H9 (cell line): Measurements from ENCODE around the gene API5. TPM values are rescaled to one million over a fixed set of nuclear protein-coding genes. Genes with fewer than 3 reads are reported as not detected.

Source experiments
- DNase-seq: peaks from one replicate; pipeline ENCODE4 v3.0.0-alpha.2; 2017
- H2AFZ ChIP-seq: one replicate; pipeline ENCODE4 v1.6.1; 2013; ENCODE audit warnings: mild to moderate bottlenecking, low read length, control low read depth, moderate library complexity
- H2AK5ac ChIP-seq: 2 replicates; pipeline ENCODE4 v1.6.1; 2013; ENCODE audit warnings: low read length, control low read depth, mixed read lengths; ENCODE audit not compliant: insufficient read length
- H2BK120ac ChIP-seq: one replicate; pipeline ENCODE4 v1.6.1; 2013; ENCODE audit warnings: low read depth, mild to moderate bottlenecking, low read length, control low read depth, inconsistent platforms; ENCODE audit not compliant: poor library complexity, severe bottlenecking
- H2BK12ac ChIP-seq: 2 replicates; pipeline ENCODE4 v1.6.1; 2013; ENCODE audit warnings: low read length, control low read depth, mixed read lengths, low read depth; ENCODE audit not compliant: insufficient read length
- H2BK15ac ChIP-seq: 2 replicates; pipeline ENCODE4 v1.6.1; 2013; ENCODE audit warnings: low read depth, low read length, control low read depth
- H2BK20ac ChIP-seq: one replicate; pipeline ENCODE4 v1.6.1; 2013; ENCODE audit warnings: low read depth, mild to moderate bottlenecking, low read length, control low read depth, inconsistent platforms; ENCODE audit not compliant: poor library complexity, severe bottlenecking
- H2BK5ac ChIP-seq: 2 replicates; pipeline ENCODE4 v1.6.1; 2013; ENCODE audit warnings: low read length, control low read depth, mixed read lengths; ENCODE audit not compliant: insufficient read length
- H3K14ac ChIP-seq: 2 replicates; pipeline ENCODE4 v1.6.1; 2013; ENCODE audit warnings: low read length, control low read depth; ENCODE audit not compliant: insufficient read depth
- H3K18ac ChIP-seq: 2 replicates; pipeline ENCODE4 v1.6.1; 2013; ENCODE audit warnings: low read depth, mild to moderate bottlenecking, mixed read lengths, low read length, control low read depth; ENCODE audit not compliant: insufficient read length
- H3K23ac ChIP-seq: 2 replicates; pipeline ENCODE4 v1.6.1; 2013; ENCODE audit warnings: low read length, control low read depth, mixed read lengths, low read depth; ENCODE audit not compliant: insufficient read length
- H3K23me2 ChIP-seq: 2 replicates; pipeline ENCODE4 v1.6.1; 2013; ENCODE audit warnings: low read depth, mild to moderate bottlenecking, mixed read lengths, low read length, control low read depth; ENCODE audit not compliant: insufficient read length, poor library complexity, severe bottlenecking
- H3K27ac ChIP-seq: 2 replicates; pipeline ENCODE4 v1.5.1; 2013; ENCODE audit warnings: low read length, control low read depth, mixed read lengths, low read depth; ENCODE audit not compliant: insufficient read length
- H3K27me3 ChIP-seq: 2 replicates; pipeline ENCODE4 v1.6.1; 2013; ENCODE audit warnings: low read length, control low read depth, inconsistent platforms; ENCODE audit not compliant: insufficient read depth
- H3K4ac ChIP-seq: 2 replicates; pipeline ENCODE4 v1.6.1; 2013; ENCODE audit warnings: low read depth, mild to moderate bottlenecking, control low read depth, inconsistent platforms, low read length, moderate library complexity
- H3K4me1 ChIP-seq: 2 replicates; pipeline ENCODE4 v1.6.1; 2013; ENCODE audit warnings: low read length, control low read depth, inconsistent platforms; ENCODE audit not compliant: insufficient read depth
- H3K4me2 ChIP-seq: 2 replicates; pipeline ENCODE4 v1.6.1; 2013; ENCODE audit warnings: low read length, control low read depth, mixed read lengths; ENCODE audit not compliant: insufficient read length, insufficient read depth
- H3K56ac ChIP-seq: 2 replicates; pipeline ENCODE4 v1.6.1; 2013; ENCODE audit warnings: low read depth, mild to moderate bottlenecking, mixed read lengths, low read length, control low read depth; ENCODE audit not compliant: insufficient read length
- H3K79me1 ChIP-seq: 2 replicates; pipeline ENCODE4 v1.6.1; 2013; ENCODE audit warnings: low read depth, mild to moderate bottlenecking, moderate library complexity, low read length, control low read depth, inconsistent platforms; ENCODE audit not compliant: insufficient read depth, poor library complexity, severe bottlenecking
- H3K79me2 ChIP-seq: 2 replicates; pipeline ENCODE4 v1.6.1; 2013; ENCODE audit warnings: low read length, control low read depth, inconsistent platforms; ENCODE audit not compliant: insufficient read depth
- H3K9ac ChIP-seq: 2 replicates; pipeline ENCODE4 v1.6.1; 2013; ENCODE audit warnings: low read length, control low read depth, mixed read lengths; ENCODE audit not compliant: insufficient read length; ENCODE audit errors: extremely low read depth
- H3K9me3 ChIP-seq: one replicate; pipeline ENCODE4 v1.6.1; 2013; ENCODE audit warnings: low read depth, low read length, inconsistent platforms; ENCODE audit not compliant: control insufficient read depth
- H3T11ph ChIP-seq: one replicate; pipeline ENCODE4 v1.6.1; 2013; ENCODE audit warnings: mild to moderate bottlenecking, low read length, control low read depth, inconsistent platforms
- H4K20me1 ChIP-seq: one replicate; pipeline ENCODE4 v1.6.1; 2013; ENCODE audit not compliant: control insufficient read depth, insufficient read length, insufficient read depth
- H4K5ac ChIP-seq: 2 replicates; pipeline ENCODE4 v1.6.1; 2013; ENCODE audit warnings: low read depth, mild to moderate bottlenecking, mixed read lengths, low read length, control low read depth; ENCODE audit not compliant: insufficient read length
- H4K8ac ChIP-seq: replicated peaks from 2 replicates; pipeline ENCODE4 v1.6.1; 2013; ENCODE audit warnings: low read length, control low read depth, mixed read lengths, low read depth; ENCODE audit not compliant: insufficient read length
- H4K91ac ChIP-seq: 2 replicates; pipeline ENCODE4 v1.6.1; 2013; ENCODE audit warnings: low read depth, mild to moderate bottlenecking, moderate library complexity, mixed read lengths, low read length, control low read depth; ENCODE audit not compliant: insufficient read length
- H3K27ac Mint-ChIP-seq, 3 experiments: 2 replicates in 2 of 3; 3 replicates in 1 of 3; pipeline ENCODE4 v1.8.0; 2020 to 2021; ENCODE audit warnings: mixed read lengths in 3 of 3, mild to moderate bottlenecking in 1 of 3, moderate library complexity in 1 of 3
- H3K27me3 Mint-ChIP-seq: 2 replicates; pipeline ENCODE4 v1.8.0; 2021; ENCODE audit warnings: low read depth, mild to moderate bottlenecking, moderate library complexity, mixed read lengths
- H3K36me3 Mint-ChIP-seq, 3 experiments: 2 replicates in 2 of 3; 3 replicates in 1 of 3; pipeline ENCODE4 v1.8.0; 2020 to 2021; ENCODE audit warnings: low read depth in 3 of 3, mixed read lengths in 3 of 3; ENCODE audit not compliant: insufficient read depth in 1 of 3
- H3K4me1 Mint-ChIP-seq, 2 experiments: 2 replicates each; pipeline ENCODE4 v1.8.0; 2020; ENCODE audit warnings: mixed read lengths in 2 of 2
- H3K4me3 Mint-ChIP-seq, 2 experiments: 2 replicates in 1 of 2; 3 replicates in 1 of 2; pipeline ENCODE4 v1.8.0; 2020 to 2021; ENCODE audit warnings: mild to moderate bottlenecking in 2 of 2, mixed read lengths in 2 of 2, moderate library complexity in 1 of 2
- H3K9me3 Mint-ChIP-seq, 2 experiments: 2 replicates in 1 of 2; 3 replicates in 1 of 2; pipeline ENCODE4 v1.8.0; 2020; ENCODE audit warnings: mild to moderate bottlenecking in 2 of 2, mixed read lengths in 2 of 2, moderate library complexity in 1 of 2
- CTCF ChIP-seq: fragments of 200-600 bp; sonication (generic); conservative IDR thresholded peaks from 3 replicates; pipeline ENCODE4 v1.8.0; 2021; ENCODE audit warnings: antibody characterized with exemption, mild to moderate bottlenecking
- WGBS: extraction: QIAGEN DNeasy Blood & Tissue Kit; methylation state at CpG from one replicate; pipeline ENCODE4 v1.1.7; 2013; ENCODE audit warnings: missing lambda C conversion rate, low lambda C conversion rate, mixed read lengths; ENCODE audit not compliant: insufficient read length; ENCODE audit errors: extremely low coverage; 5-methylcytosine and 5-hydroxymethylcytosine counted together
- long read RNA-seq: library from polyadenylated mRNA; unstranded; transcript quantifications from one replicate; pipeline ENCODE4 v2.0.0, GENCODE V29; 2020
- total RNA-seq: library from RNA; stranded (reverse); gene quantifications from 2 replicates; pipeline ENCODE4 v1.2.1, GENCODE V29; 2021

The API5 gene
- total RNA-seq: 147 and 151 TPM in 2 replicates
- long read RNA-seq, transcript API5-203 (15 exons, 2,257 nt): minor isoform, 20 of 1,015 reads
- long read RNA-seq, transcript API5-201 (14 exons, 3,714 nt): major isoform, 416 of 1,015 reads
- long read RNA-seq, transcript API5-210 (13 exons, 1,760 nt): minor isoform, 28 of 1,015 reads
- long read RNA-seq, transcript API5-208 (14 exons, 1,868 nt): minor isoform, 367 of 1,015 reads
- long read RNA-seq, partial matches to known transcripts: 42 of 1,015 reads
- long read RNA-seq, other reads (novel, unspliced or antisense): 141 of 1,015 reads

DNA sequence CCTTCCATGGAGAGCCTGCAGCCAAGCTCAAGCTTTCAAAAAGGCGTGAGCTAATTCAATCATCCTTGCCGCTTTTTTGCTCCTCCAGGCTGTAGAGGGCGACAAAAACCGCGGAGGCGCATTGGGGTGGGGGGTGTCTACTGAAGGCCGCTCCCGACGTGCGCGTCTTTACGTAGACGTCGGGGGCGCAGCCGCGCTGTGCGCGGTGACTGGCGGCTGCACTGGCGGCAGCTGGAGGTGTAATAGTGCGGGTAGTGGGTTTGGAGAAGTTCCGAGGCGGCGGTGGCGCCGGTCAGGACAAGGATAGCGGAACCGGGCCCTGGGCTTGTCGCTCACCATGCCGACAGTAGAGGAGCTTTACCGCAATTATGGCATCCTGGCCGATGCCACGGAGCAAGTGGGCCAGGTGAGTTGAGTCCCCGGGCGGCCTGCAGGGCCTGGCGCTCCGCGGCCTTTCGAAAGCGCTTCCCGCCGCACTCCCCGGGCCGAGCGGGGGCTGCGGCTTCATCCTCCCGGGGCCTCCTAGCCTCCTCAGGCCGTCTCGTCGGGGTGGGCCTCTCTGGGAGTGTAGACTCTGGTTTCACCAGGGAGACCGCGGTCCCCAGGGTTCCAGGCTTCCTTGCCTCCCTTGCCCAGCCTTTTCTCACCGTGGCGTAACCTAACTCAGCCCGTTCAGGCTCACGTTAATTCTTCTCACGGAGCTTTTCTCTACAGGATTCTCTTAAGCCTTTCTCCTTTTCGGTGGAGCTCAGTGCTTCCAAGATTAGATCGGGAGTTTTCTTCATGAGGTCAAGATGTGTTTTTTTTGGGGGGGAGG lies at the start of gene API5:
Gene API5 (plus strand): TSS at position 206 of the 817 bp plus-strand sequence. CDS start 132 bp downstream, at position 338.
- peak; percentile 80 for TF ChIP-seq CTCF

More for the DNA sequence above, at the start of gene API5:
- Histone ChIP-seq H3K9me3 (no peaks in the 10 kb centered on the region), H2BK20ac (no peak within 1 kb of the TSS), H3K23me2 (peaks cover 5% of the 10 kb centered on the region), H3K23ac (no peak within 1 kb of the TSS), H4K20me1 (no peaks in the 10 kb centered on the region), H2BK15ac (no peak within 1 kb of the TSS), H4K91ac (no peak within 1 kb of the TSS), H3K18ac (no peak within 1 kb of the TSS), H2BK12ac (no peak within 1 kb of the TSS), H3K79me2 (peaks cover 27% of the 10 kb centered on the region; the same call in 1 of the 2 replicates), H3K14ac (peak within 1 kb of the TSS; percentile 84), H3T11ph (no peak within 1 kb of the TSS), H2BK5ac (no peak within 1 kb of the TSS), H4K8ac (no peak within 1 kb of the TSS), H3K9ac (peak within 1 kb of the TSS; percentile 66), H2AK5ac (no peak within 1 kb of the TSS), H3K4me1 (no peaks in the 10 kb centered on the region; the same call in 1 of the 2 replicates), H2BK120ac (no peak within 1 kb of the TSS), H3K56ac (no peak within 1 kb of the TSS), H4K5ac (no peak within 1 kb of the TSS), H3K4me2 (peak within 1 kb of the TSS; percentile 65), H3K27ac (no peak within 1 kb of the TSS), H3K79me1 (peaks cover 5% of the 10 kb centered on the region), H3K4ac (no peak within 1 kb of the TSS), H3K27me3 (no peaks in the 10 kb centered on the region), H2AFZ (peak within 1 kb of the TSS; percentile 69)
- no peaks in the 10 kb centered on the region for H3K9me3 Mint-ChIP-seq
- peaks cover 2% of the 10 kb centered on the region; the same call in 1 of the 2 replicates for H3K27me3 Mint-ChIP-seq
- DNase-seq: peak; percentile 96
- peaks cover 12 to 20% of the 10 kb centered on the region in 2 experiments for H3K4me1 Mint-ChIP-seq
- H3K4me3 Mint-ChIP-seq: peak within 1 kb of the TSS; percentile 87 to 94
- peaks cover 0 to 6% (median 0%) of the 10 kb centered on the region in 3 experiments; a peak in 4 of 7 replicates for H3K36me3 Mint-ChIP-seq
- H3K27ac Mint-ChIP-seq: peak within 1 kb of the TSS; percentile 85 to 93 (median 89)
- WGBS: no CpG with 5 or more reads among the region's 60 CpGs
